Fibroblast of lung (primary cell): Measurements from ENCODE around the gene SPP1. TPM values are rescaled to one million over a fixed set of nuclear protein-coding genes. Genes with fewer than 3 reads are reported as not detected.

Experiments used
- DNase-seq, 2 donors: peaks; one replicate each; pipeline versions ENCODE4 v3.0.0 to v3.0.0-alpha.2; 2010; ENCODE audit warnings: low read depth in 2 of 2
- H2AFZ ChIP-seq: 2 replicates; pipeline ENCODE4 v1.5.1; 2012; ENCODE audit warnings: low read length, control low read depth, inconsistent platforms
- H3K27ac ChIP-seq: 2 replicates; pipeline ENCODE4 v1.5.1; 2011; ENCODE audit warnings: low read length, control low read depth; ENCODE audit not compliant: insufficient read depth
- H3K27me3 ChIP-seq: 2 replicates; pipeline ENCODE4 v1.5.1; 2011; ENCODE audit warnings: mild to moderate bottlenecking, low read length; ENCODE audit not compliant: control insufficient read depth, insufficient read depth
- H3K36me3 ChIP-seq: 2 replicates; pipeline ENCODE4 v1.5.1; 2011; ENCODE audit warnings: low read length; ENCODE audit not compliant: control insufficient read depth, insufficient read depth
- H3K4me1 ChIP-seq: 2 replicates; pipeline ENCODE4 v1.5.1; 2011; ENCODE audit warnings: low read length; ENCODE audit not compliant: control insufficient read depth, insufficient read depth; ENCODE audit errors: extremely low read depth
- H3K4me2 ChIP-seq: 2 replicates; pipeline ENCODE4 v1.5.1; 2011; ENCODE audit warnings: low read length, control low read depth; ENCODE audit not compliant: insufficient read depth; ENCODE audit errors: extremely low read depth
- H3K4me3 ChIP-seq, 4 experiments: fragments of 200-600 bp in 1 of 4; sonication (generic) in 1 of 4; replicated peaks in 1 of 4; 2 replicates each; pipeline ENCODE4 v1.5.1; 2011 to 2016; ENCODE audit warnings: low read length in 4 of 4, low read depth in 3 of 4, mild to moderate bottlenecking in 3 of 4, control low read depth in 2 of 4, inconsistent platforms in 1 of 4, mixed read lengths in 1 of 4; ENCODE audit not compliant: insufficient read depth in 1 of 4; ENCODE audit errors: control extremely low read depth in 1 of 4
- H3K79me2 ChIP-seq: 2 replicates; pipeline ENCODE4 v1.5.1; 2012; ENCODE audit warnings: mild to moderate bottlenecking, low read length, inconsistent platforms; ENCODE audit not compliant: control insufficient read depth, insufficient read depth
- H3K9ac ChIP-seq: 2 replicates; pipeline ENCODE4 v1.5.1; 2011; ENCODE audit warnings: mild to moderate bottlenecking, low read length, control low read depth; ENCODE audit not compliant: insufficient read depth
- H3K9me3 ChIP-seq: 2 replicates; pipeline ENCODE4 v1.5.1; 2012; ENCODE audit warnings: low read depth, low read length; ENCODE audit not compliant: control insufficient read depth, insufficient read depth
- H4K20me1 ChIP-seq: 2 replicates; pipeline ENCODE4 v1.5.1; 2011; ENCODE audit warnings: low read length; ENCODE audit not compliant: control insufficient read depth, insufficient read depth; ENCODE audit errors: extremely low read depth
- EZH2 ChIP-seq: IDR thresholded peaks from 2 replicates; pipeline ENCODE4 v1.5.1; 2012; ENCODE audit warnings: low read length, control low read depth, mild to moderate bottlenecking; ENCODE audit errors: missing control alignments
- polyA plus RNA-seq, 2 donors: library from polyadenylated mRNA; depleted of rRNA in 1 of 2; stranded (reverse) in 1 of 2; unstranded in 1 of 2; fragments of >200 nt; gene quantifications; 2 replicates each; pipeline ENCODE4 v1.2.1, GENCODE V29; 2011 to 2012; ENCODE audit warnings: missing spikeins in 1 of 2
- total RNA-seq: library from RNA; depleted of rRNA; stranded (reverse); fragments of >200 nt; gene quantifications from 2 replicates; pipeline ENCODE4 v1.2.1, GENCODE V29; 2014
- TF ChIP-seq, protein P1 (sequence below), 2 donors: IDR thresholded peaks in 1 of 2; conservative IDR thresholded peaks in 1 of 2; 1 replicate in 1 of 2; 2 replicates in 1 of 2; pipeline ENCODE4 v1.5.1; 2011 to 2012; ENCODE audit warnings: low read length in 2 of 2, control low read depth in 1 of 2, inconsistent platforms in 1 of 2, low read depth in 1 of 2, mild to moderate bottlenecking in 1 of 2

The SPP1 gene
- total and polyA plus RNA-seq, 2 donors (not counting 1 experiment from before 2014, with no cell fraction given) = 0.17 to 0.59 TPM

DNA sequence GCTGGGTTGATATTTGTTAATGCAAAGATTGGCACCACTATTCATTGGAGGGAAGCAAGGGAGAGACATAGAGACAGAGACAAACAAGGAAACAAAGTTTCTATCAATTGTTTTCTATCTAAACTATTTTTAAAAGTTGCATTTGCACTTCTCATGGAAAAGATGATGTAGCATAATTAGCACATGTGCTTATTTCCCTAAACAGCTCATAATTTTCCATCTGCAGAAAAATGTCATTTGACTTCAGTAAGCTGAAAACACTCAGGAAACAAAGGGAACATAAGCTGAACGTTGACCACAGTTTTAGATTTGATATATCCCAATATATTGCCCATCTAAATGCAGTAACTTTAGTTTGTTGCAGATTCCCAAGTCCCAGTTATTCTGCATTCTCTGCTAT, 18.5 kb upstream of the SPP1 start:
- DNase-seq = no peak
- H2AFZ ChIP-seq = no peak overlapping the region
- no peak overlapping the region for H3K9ac ChIP-seq
- H3K27me3 ChIP-seq = peaks cover 2% of the 10 kb centered on the region
- H3K4me3 ChIP-seq = no peak overlapping the region
- no peaks in the 10 kb centered on the region for H4K20me1 ChIP-seq
- H3K4me2 ChIP-seq = no peak overlapping the region
- no peaks in the 10 kb centered on the region for H3K79me2 ChIP-seq
- H3K4me1 ChIP-seq = no peaks in the 10 kb centered on the region
- no peaks in the 10 kb centered on the region for H3K36me3 ChIP-seq
- no peak for TF ChIP-seq EZH2
- TF ChIP-seq, protein P1, sequence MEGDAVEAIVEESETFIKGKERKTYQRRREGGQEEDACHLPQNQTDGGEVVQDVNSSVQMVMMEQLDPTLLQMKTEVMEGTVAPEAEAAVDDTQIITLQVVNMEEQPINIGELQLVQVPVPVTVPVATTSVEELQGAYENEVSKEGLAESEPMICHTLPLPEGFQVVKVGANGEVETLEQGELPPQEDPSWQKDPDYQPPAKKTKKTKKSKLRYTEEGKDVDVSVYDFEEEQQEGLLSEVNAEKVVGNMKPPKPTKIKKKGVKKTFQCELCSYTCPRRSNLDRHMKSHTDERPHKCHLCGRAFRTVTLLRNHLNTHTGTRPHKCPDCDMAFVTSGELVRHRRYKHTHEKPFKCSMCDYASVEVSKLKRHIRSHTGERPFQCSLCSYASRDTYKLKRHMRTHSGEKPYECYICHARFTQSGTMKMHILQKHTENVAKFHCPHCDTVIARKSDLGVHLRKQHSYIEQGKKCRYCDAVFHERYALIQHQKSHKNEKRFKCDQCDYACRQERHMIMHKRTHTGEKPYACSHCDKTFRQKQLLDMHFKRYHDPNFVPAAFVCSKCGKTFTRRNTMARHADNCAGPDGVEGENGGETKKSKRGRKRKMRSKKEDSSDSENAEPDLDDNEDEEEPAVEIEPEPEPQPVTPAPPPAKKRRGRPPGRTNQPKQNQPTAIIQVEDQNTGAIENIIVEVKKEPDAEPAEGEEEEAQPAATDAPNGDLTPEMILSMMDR (conservative IDR thresholded peaks at IDR 0.05 in 1 of 2, IDR thresholded peaks at IDR 0.05 in 1 of 2; ENCODE audit: low read depth in 1 of 2, low read length in 2 of 2) = no peak
- no peaks in the 10 kb centered on the region for H3K9me3 ChIP-seq
- no peak overlapping the region for H3K27ac ChIP-seq

DNA sequence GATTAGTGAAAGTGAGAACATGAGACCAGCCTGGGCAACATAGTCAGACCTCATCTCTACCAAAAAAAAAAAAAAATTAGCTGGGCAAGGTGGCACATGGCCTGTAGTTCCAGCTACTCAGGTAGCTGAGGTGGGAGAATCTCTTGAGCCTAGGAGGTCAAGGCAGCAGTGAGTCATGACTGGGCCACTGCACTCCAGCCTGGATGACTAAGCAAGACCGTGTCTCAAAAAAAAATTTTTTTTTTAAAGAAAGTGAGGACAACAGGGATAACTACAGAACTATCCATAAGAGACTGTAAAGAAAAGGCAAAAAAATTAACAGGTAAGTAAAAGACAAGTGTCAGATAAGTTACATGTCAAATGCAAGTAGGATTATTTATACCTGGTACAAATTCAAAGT, 13.5 kb upstream of the SPP1 start:
- Histone ChIP-seq H3K4me3 (no peak overlapping the region), H3K9ac (no peak overlapping the region), H3K9me3 (no peaks in the 10 kb centered on the region), H3K4me1 (no peaks in the 10 kb centered on the region), H3K79me2 (no peaks in the 10 kb centered on the region), H3K4me2 (no peak overlapping the region), H4K20me1 (no peaks in the 10 kb centered on the region), H3K27me3 (peaks cover 2% of the 10 kb centered on the region), H3K36me3 (no peaks in the 10 kb centered on the region), H2AFZ (no peak overlapping the region), H3K27ac (no peak overlapping the region)
- no peak for TF ChIP-seq EZH2
- TF ChIP-seq, protein P1 (conservative IDR thresholded peaks at IDR 0.05 in 1 of 2, IDR thresholded peaks at IDR 0.05 in 1 of 2; ENCODE audit: low read depth in 1 of 2, low read length in 2 of 2) = no peak
- DNase-seq = peak; percentile 45 to 75

DNA sequence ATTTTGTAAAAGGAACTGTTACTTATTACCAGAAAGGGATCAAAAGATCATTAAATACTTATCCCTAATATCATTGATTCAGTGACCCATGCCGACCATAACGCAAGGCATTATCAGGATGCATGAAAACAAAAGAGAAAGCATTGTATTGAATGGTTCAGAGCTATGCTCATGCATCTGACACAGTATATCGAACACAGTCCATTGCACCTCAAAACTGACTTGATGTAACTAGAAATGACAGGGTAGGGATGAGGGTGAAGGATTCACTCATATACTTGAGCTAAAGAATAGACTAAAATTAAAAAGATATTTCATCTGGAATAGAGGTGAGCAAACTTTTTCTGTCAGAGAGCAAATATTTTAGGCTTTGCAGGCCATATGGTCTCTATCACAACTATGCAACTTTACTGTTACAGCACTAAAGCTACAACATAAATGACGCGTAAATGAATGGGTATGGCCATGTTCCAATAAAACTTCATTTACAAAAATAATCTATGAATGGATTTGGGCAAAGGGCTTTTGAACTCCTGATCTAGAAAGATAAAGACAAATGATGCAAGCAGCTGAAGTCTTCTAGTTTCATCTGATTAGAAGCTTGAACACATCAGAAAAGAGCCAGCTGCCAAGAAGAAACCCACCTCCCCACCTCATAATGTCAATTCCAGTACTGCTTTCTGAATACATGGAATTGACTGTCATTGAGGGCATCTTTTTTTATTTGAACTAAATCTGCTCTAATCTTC, 12.9 kb upstream of the SPP1 start:
- Histone ChIP-seq H3K27me3 (peaks cover 2% of the 10 kb centered on the region), H3K4me1 (no peaks in the 10 kb centered on the region), H3K9me3 (no peaks in the 10 kb centered on the region), H3K27ac (no peak overlapping the region), H3K4me3 (no peak overlapping the region), H3K9ac (no peak overlapping the region), H4K20me1 (no peaks in the 10 kb centered on the region), H3K4me2 (no peak overlapping the region), H2AFZ (no peak overlapping the region), H3K79me2 (no peaks in the 10 kb centered on the region), H3K36me3 (no peaks in the 10 kb centered on the region)
- TF ChIP-seq EZH2 = no peak
- TF ChIP-seq, protein P1 (conservative IDR thresholded peaks at IDR 0.05 in 1 of 2, IDR thresholded peaks at IDR 0.05 in 1 of 2; ENCODE audit: low read depth in 1 of 2, low read length in 2 of 2) = no peak
- DNase-seq = peak in 1 of 2 donors; percentile 18
